GM15510 (cell line): ENCODE measurements around the gene CPXM2.

Experiments used
- POLR2A ChIP-seq: IDR thresholded peaks from 3 replicates; pipeline ENCODE4 v1.6.1; 2011; ENCODE audit warnings: borderline replicate concordance; ENCODE audit not compliant: insufficient read length; ENCODE audit errors: extremely low read depth

The CPXM2 gene

GRCh38 chr10:123774132-123774742 is 117.4 kb downstream of the CPXM2 start:
- no peak for TF ChIP-seq POLR2A

GRCh38 chr10:123772645-123773508 is 118.7 kb downstream of the CPXM2 start:
- no peak for TF ChIP-seq POLR2A

GRCh38 chr10:123771877-123772644 is 119.5 kb downstream of the CPXM2 start:
- no peak for TF ChIP-seq POLR2A

GRCh38 chr10:123769647-123770046 is 122.0 kb downstream of the CPXM2 start:
- no peak for TF ChIP-seq POLR2A

- TF ChIP-seq POLR2A, result no peak
Measured at GRCh38 chr10:123766761-123767160, 124.8 kb downstream of the CPXM2 start.

GRCh38 chr10:123766012-123766411 is 125.6 kb downstream of the CPXM2 start:
- TF ChIP-seq POLR2A, result no peak

- no peak for TF ChIP-seq POLR2A
Measured at GRCh38 chr10:123761666-123762230, 129.9 kb downstream of the CPXM2 start.

GRCh38 chr10:123761038-123761428 is 130.6 kb downstream of the CPXM2 start:
- no peak for TF ChIP-seq POLR2A

- TF ChIP-seq POLR2A, result no peak
Measured at GRCh38 chr10:123760356-123761037, 131.1 kb downstream of the CPXM2 start.

- no peak for TF ChIP-seq POLR2A
Measured at GRCh38 chr10:123759501-123760031, 132.0 kb downstream of the CPXM2 start.

- TF ChIP-seq POLR2A, result no peak
Measured at GRCh38 chr10:123759041-123759440, 132.6 kb downstream of the CPXM2 start.

- no peak for TF ChIP-seq POLR2A
Measured at GRCh38 chr10:123757853-123758252, 133.8 kb downstream of the CPXM2 start.

- TF ChIP-seq POLR2A, result no peak
Measured at GRCh38 chr10:123755061-123755460, 136.5 kb downstream of the CPXM2 start.

- TF ChIP-seq POLR2A, result no peak
Measured at GRCh38 chr10:123754123-123754522, 137.5 kb downstream of the CPXM2 start.

- TF ChIP-seq POLR2A, result no peak
Measured at GRCh38 chr10:123751342-123752134, 140.1 kb downstream of the CPXM2 start.
